Upper lobe of left lung (tissue), 6 donors: Measurements from ENCODE around the gene SLFN11. TPM values are rescaled to one million over a fixed set of nuclear protein-coding genes. Genes with fewer than 3 reads are reported as not detected.

ENCODE experiments used
- ATAC-seq, 2 donors: fragments of 200-7000 bp; cut with Tn5 transposase; one replicate each; pipeline ENCODE4 v1.9.1; 2022; ENCODE audit warnings: mild to moderate bottlenecking in 2 of 2, moderate library complexity in 2 of 2; ENCODE audit not compliant: low FRiP score in 2 of 2
- DNase-seq, 2 donors: peaks; one replicate each; pipeline ENCODE4 v3.0.0-alpha.2; 2019 to 2020
- H3K27ac ChIP-seq, 4 donors: fragments of 200-600 bp; sonication (generic); one replicate each; pipeline ENCODE4 v1.5.1; 2016 to 2019
- H3K27me3 ChIP-seq, 4 donors: fragments of 200-600 bp; sonication (generic); one replicate each; pipeline ENCODE4 v1.5.1; 2017 to 2019
- H3K36me3 ChIP-seq, 4 donors: fragments of 200-600 bp; sonication (generic); one replicate each; pipeline ENCODE4 v1.5.1; 2016 to 2019
- H3K4me1 ChIP-seq, 4 donors: fragments of 200-600 bp; sonication (generic); one replicate each; pipeline ENCODE4 v1.5.1; 2018 to 2019
- H3K4me3 ChIP-seq, 4 donors: fragments of 200-600 bp; sonication (generic); one replicate each; pipeline ENCODE4 v1.5.1; 2017 to 2019; ENCODE audit warnings: mild to moderate bottlenecking in 2 of 4, moderate library complexity in 1 of 4
- H3K9me3 ChIP-seq, 4 donors: fragments of 200-600 bp; sonication (generic); one replicate each; pipeline ENCODE4 v1.5.1; 2018 to 2019
- EP300 ChIP-seq, 4 donors: sonication (generic); formaldehyde crosslinking; IDR thresholded peaks; one replicate each; pipeline ENCODE4 v1.5.1; 2017; ENCODE audit warnings: antibody characterized with exemption in 4 of 4, control low read depth in 2 of 4
- POLR2A ChIP-seq, 4 donors: fragments of 450-650 bp; IDR thresholded peaks; one replicate each; pipeline ENCODE4 v1.5.1; 2016 to 2017; ENCODE audit warnings: antibody characterized with exemption in 4 of 4, mild to moderate bottlenecking in 2 of 4
- POLR2AphosphoS5 ChIP-seq, 2 donors: sonication (generic); formaldehyde crosslinking; IDR thresholded peaks; one replicate each; pipeline ENCODE4 v1.5.1; 2017; ENCODE audit warnings: antibody characterized with exemption in 2 of 2
- WGBS, 2 donors: methylation state at CpG; one replicate each; pipeline ENCODE4 v1.1.5; 2017 to 2018; 5-methylcytosine and 5-hydroxymethylcytosine counted together
- total RNA-seq, 6 donors: library from RNA; depleted of rRNA in 4 of 6; stranded (reverse); fragments of >200 nt in 4 of 6; gene quantifications; one replicate each; pipeline versions ENCODE4 v1.1.0 to v1.2.1, GENCODE V29; 2016 to 2021
- TF ChIP-seq, protein P1 (sequence below), 6 experiments: fragments of 450-650 bp in 4 of 6; fragments of 200-600 bp in 2 of 6; sonication (generic) in 2 of 6; IDR thresholded peaks; one replicate each; pipeline ENCODE4 v1.5.1; 2016 to 2019; ENCODE audit warnings: antibody characterized with exemption in 6 of 6
- donor health status: DM: no; HTN: no; CAD: no; lungs with moderate emphysema.
- donor health status: DM: no; HTN: yes; CAD: no; lungs with severe emphysema.

SLFN11 gene
- total RNA-seq, 6 donors from 2014 or later = 33.6 to 101 (median 57.0) TPM

DNA sequence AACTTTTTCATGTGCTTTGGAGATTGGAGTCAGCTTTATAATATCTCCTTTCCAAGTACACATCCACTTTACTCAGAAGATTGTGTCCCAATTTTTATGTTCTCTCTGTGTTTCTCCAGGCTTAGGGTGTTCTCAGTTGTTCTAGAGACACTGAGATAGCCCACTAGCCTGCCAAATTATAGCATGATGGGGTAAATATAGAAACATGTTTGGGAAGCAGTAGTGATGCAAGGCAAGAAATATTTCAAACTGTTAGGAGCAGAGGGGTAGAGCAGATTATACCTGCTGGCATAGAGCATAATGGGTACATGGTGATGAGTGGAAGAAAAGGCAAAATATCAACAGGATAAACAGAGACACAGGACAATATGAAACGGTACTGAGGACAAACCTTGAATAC, 12.4 kb downstream of the SLFN11 start:
- 33 to 42% methylated on average over 1 of the region's 1 CpG for WGBS, 2 donors
- H3K4me3 ChIP-seq = no peak overlapping the region
- DNase-seq = no peak
- TF ChIP-seq POLR2A (IDR thresholded peaks at IDR 0.05) = no peak
- TF ChIP-seq, protein P1, sequence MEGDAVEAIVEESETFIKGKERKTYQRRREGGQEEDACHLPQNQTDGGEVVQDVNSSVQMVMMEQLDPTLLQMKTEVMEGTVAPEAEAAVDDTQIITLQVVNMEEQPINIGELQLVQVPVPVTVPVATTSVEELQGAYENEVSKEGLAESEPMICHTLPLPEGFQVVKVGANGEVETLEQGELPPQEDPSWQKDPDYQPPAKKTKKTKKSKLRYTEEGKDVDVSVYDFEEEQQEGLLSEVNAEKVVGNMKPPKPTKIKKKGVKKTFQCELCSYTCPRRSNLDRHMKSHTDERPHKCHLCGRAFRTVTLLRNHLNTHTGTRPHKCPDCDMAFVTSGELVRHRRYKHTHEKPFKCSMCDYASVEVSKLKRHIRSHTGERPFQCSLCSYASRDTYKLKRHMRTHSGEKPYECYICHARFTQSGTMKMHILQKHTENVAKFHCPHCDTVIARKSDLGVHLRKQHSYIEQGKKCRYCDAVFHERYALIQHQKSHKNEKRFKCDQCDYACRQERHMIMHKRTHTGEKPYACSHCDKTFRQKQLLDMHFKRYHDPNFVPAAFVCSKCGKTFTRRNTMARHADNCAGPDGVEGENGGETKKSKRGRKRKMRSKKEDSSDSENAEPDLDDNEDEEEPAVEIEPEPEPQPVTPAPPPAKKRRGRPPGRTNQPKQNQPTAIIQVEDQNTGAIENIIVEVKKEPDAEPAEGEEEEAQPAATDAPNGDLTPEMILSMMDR (IDR thresholded peaks at IDR 0.05) = no peak
- no peak for TF ChIP-seq EP300 (IDR thresholded peaks at IDR 0.05)
- no peak for TF ChIP-seq POLR2AphosphoS5 (IDR thresholded peaks at IDR 0.05)
- H3K9me3 ChIP-seq = no peaks in the 10 kb centered on the region
- peaks cover 0 to 9% (median 7%) of the 10 kb centered on the region in 4 donors for H3K4me1 ChIP-seq
- H3K36me3 ChIP-seq = peaks cover 0 to 73% (median 8%) of the 10 kb centered on the region in 4 donors
- ATAC-seq = no peak
- H3K27me3 ChIP-seq = no peaks in the 10 kb centered on the region
- no peak overlapping the region for H3K27ac ChIP-seq

DNA sequence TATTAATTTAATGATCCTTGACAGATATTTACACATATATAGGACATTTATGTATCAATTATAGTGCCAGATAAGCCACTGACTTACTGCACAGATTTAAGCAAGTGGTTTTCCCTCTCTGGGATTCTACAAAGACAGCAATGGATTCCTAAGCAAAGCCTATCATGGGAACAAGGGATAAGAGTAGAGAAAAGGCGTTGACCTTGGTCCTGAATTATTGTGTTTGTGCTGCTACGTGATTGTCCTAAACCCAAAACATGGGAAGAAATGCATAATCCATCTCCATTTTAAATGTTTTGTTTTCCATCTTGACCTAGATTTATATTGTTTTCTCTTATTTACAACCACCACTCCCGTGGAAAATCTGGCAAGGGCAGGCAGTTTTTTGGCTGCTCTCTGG, 14.0 kb downstream of the SLFN11 start:
- 75 to 79% methylated on average over 3 of the region's 3 CpGs for WGBS, 2 donors

DNA sequence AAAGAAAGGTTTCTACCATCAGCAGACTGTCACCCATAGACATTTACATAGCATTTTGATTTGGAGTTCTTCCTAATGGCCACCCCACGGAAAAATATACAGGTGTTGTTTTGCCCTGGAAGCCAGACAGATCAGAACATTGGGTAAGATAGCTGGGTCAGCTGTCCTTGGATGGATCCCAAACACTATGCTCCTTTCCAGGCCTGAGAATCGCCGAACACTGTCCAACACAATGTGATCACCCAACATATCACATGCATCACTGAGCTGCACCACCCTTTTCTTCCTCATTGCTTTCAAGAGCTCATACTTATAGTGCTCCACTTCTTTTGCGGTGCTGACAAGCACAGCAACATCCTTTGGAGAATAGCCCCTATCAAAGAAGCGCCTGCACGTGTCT, 21.1 kb downstream of the SLFN11 start:
- Histone ChIP-seq H3K4me3 (no peak overlapping the region), H3K4me1 (peaks cover 0 to 6% (median 3%) of the 10 kb centered on the region in 4 donors), H3K9me3 (no peaks in the 10 kb centered on the region), H3K27me3 (no peaks in the 10 kb centered on the region), H3K36me3 (peaks cover 0 to 47% (median 8%) of the 10 kb centered on the region in 4 donors), H3K27ac (no peak overlapping the region)
- TF ChIP-seq, protein P1 (IDR thresholded peaks at IDR 0.05) = no peak
- TF ChIP-seq POLR2A (IDR thresholded peaks at IDR 0.05) (no peak), POLR2AphosphoS5 (IDR thresholded peaks at IDR 0.05) (no peak), EP300 (IDR thresholded peaks at IDR 0.05) (no peak)
- WGBS, 2 donors = 80 to 84% methylated on average over 6 of the region's 6 CpGs
- ATAC-seq (no peak), DNase-seq (no peak)

More for the DNA sequence above, 14.0 kb downstream of the SLFN11 start:
- peaks cover 0 to 9% (median 7%) of the 10 kb centered on the region in 4 donors for H3K4me1 ChIP-seq
- no peaks in the 10 kb centered on the region for H3K27me3 ChIP-seq
- ATAC-seq (no peak), DNase-seq (no peak)
- TF ChIP-seq, protein P1 (IDR thresholded peaks at IDR 0.05) = no peak
- TF ChIP-seq POLR2AphosphoS5 (IDR thresholded peaks at IDR 0.05) (no peak), POLR2A (IDR thresholded peaks at IDR 0.05) (no peak)
- no peak overlapping the region for H3K4me3 ChIP-seq
- H3K27ac ChIP-seq = no peak overlapping the region
- peaks cover 0 to 89% (median 11%) of the 10 kb centered on the region in 4 donors for H3K36me3 ChIP-seq
- no peaks in the 10 kb centered on the region for H3K9me3 ChIP-seq

DNA sequence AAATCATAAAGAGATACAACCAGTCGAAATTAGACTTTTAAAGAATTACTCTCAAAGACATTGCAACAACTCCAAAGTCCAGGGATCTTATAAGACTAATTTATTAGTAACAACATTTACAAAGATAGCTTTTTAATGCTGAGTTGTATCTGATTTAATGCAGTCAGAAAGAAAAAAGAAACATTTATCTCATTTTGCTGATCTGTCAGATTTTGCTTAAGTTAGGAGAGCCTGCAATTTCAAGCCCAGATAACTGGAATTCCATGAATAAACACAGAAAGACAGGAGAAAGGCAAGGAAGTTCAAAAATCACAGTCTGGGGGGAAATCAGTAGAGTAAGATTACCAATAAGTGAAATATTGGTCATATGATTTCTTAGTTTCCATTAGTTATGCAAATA, 22.9 kb downstream of the SLFN11 start:
- H3K4me3 ChIP-seq = no peak overlapping the region
- H3K4me1 ChIP-seq = peaks cover 14 to 21% (median 17%) of the 10 kb centered on the region in 4 donors
- TF ChIP-seq POLR2A (IDR thresholded peaks at IDR 0.05) (no peak), EP300 (IDR thresholded peaks at IDR 0.05) (no peak), POLR2AphosphoS5 (IDR thresholded peaks at IDR 0.05) (no peak)
- TF ChIP-seq, protein P1 (IDR thresholded peaks at IDR 0.05) = no peak
- 78 to 86% methylated on average over 1 of the region's 1 CpG for WGBS, 2 donors
- DNase-seq (no peak), ATAC-seq (no peak)
- no peaks in the 10 kb centered on the region for H3K27me3 ChIP-seq
- no peak overlapping the region for H3K27ac ChIP-seq
- H3K36me3 ChIP-seq = peaks cover 0 to 29% (median 8%) of the 10 kb centered on the region in 4 donors
- H3K9me3 ChIP-seq = no peaks in the 10 kb centered on the region
